Left colon (tissue), 2 donors: ENCODE results near the gene INPP5F. TPM values are rescaled to one million over a fixed set of nuclear protein-coding genes. Genes with fewer than 3 reads are reported as not detected.
"Not testable (repeated sequence)": the region's sequence is repeated elsewhere in the genome, so short reads cannot be mapped to it uniquely, and the experiment has no call there.

ENCODE experiments used
- ATAC-seq: fragments of 200-7000 bp; cut with Tn5 transposase; one replicate; pipeline ENCODE4 v1.9.1; 2020; ENCODE audit warnings: mild to moderate bottlenecking, moderate library complexity
- DNase-seq, 2 donors: peaks; one replicate each; pipeline ENCODE4 v3.0.0-alpha.2; 2020
- intact Hi-C, 2 donors: fragments of 100-400 bp; cut with DNase I in 1 of 2; cut with micrococcal nuclease in 1 of 2; formaldehyde crosslinking; loops; one replicate each; pipeline versions ENCODE4 v1.11.2 to v1.14.0; 2022; cut with DNase I, micrococcal nuclease
- total RNA-seq, 2 donors: library from RNA; stranded (reverse); fragmentation: NEBNext Ultra II Directional; extraction: Animal tissue kit (Norgen Biotek cat#: 25700); gene quantifications; one replicate each; pipeline ENCODE4 v1.2.1, GENCODE V29; 2021
- donor health status: DM: no; HTN: no; CAD: no.
- donor health status: DM: yes; HTN: yes; CAD: no.

The INPP5F gene
- total RNA-seq, 2 donors from 2014 or later: 12.7 to 15.7 TPM

GRCh38 chr10:119795101-119795500, 69.3 kb downstream of the INPP5F start:
- not testable (repeated sequence) for ATAC-seq

DNA sequence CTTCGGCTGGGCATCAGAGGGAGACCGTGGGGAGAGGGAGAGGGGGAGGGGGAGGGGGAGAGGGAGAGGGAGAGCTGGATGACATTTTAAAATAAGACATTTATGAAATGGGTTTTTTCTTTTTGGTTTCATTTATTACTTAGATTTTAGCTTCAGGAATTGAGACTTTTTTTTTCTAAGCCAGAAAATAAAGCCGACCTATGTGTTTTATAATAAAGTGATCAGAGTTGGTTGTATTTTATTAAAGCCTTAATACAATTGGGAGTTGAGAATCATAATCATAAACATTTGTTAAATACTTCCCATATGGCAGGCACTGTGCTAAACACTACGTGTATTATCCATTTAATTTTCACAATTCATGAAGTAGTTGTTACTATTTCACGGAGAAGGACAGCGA, 70.2 kb downstream of the INPP5F start:
- DNase-seq: no peak
- intact Hi-C loops: no loop called here
- no peak for ATAC-seq

More at GRCh38 chr10:119795101-119795500, 69.3 kb downstream of the INPP5F start:
- intact Hi-C loops, DNase-seq: not testable (repeated sequence)

DNA sequence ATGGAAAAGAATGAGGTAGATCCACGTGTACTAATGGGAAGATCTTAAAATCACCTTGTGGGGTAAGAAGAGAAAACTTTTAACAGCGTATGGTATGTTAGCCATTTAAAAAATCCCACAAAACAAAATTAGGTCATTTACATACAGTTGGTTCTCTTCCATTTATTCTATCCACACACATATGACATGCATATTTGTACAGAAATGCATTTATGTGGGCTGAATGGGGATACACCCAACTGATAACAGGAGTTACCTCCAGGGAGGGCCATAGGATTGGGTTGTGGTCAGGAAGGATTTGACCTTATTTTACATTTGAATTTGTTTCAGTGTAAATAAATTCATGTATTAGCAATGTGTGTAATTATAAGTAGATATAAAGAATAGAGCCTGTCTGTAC, 75.3 kb downstream of the INPP5F start:
- ATAC-seq: no peak
- DNase-seq: no peak
- intact Hi-C loops: no loop called here

DNA sequence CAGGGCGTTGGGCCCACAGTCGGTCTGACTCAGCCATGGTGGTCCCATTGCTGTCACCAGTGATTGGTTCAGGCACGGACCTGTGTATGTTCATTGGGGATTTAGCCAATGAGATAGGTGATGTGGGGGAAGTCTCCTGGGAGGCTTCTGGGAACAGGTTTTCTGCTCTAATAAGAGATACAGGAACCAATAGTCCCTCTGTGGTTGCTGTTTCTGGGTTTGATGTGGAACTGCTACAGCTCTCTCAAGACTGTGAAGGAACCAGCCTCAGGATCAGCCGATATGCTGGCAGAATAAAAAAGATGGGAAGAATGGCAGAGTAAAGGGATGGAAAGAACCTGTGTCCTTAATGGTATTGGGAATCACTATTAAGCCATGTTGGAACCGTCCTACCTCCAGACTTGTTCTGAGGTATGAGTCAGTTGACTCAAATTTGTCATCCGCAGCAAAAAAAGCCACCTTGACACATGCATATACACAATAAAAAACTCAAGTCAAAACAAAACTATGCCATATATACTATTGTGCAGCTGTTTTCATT, 76.2 kb downstream of the INPP5F start:
- DNase-seq: no peak
- intact Hi-C loops: no loop called here
- no peak for ATAC-seq

GRCh38 chr10:119803264-119803663, 77.4 kb downstream of the INPP5F start:
- DNase-seq (no peak), ATAC-seq (no peak)

DNA sequence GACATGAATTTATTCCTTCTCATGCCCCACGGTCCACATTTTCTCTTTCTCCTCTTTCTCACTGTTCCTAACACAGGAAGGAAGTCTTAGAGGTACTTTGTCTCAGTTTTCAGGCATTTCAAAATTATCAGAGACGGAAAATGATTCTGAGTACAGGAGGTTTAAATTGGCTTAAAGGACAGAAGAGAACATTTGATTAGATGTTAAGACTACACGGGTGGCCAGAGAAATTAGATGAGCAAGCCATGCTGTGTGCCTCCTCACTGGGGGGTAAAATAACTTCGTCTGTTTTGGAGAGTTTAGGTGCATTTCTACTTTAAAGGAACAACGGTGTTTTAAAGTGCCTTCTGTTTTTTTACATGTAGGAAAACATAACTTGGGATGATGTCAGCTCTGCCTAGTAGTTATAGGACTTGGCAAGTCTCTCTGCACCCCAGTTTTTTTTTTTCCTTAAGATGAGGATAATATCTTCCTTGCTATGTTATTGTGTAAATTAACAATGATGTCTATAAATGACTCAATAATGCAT, 79.9 kb downstream of the INPP5F start:
- intact Hi-C loops: no loop called here
- ATAC-seq (no peak), DNase-seq (no peak)

More at GRCh38 chr10:119803264-119803663, 77.4 kb downstream of the INPP5F start:
- intact Hi-C loops: no loop called here

DNA sequence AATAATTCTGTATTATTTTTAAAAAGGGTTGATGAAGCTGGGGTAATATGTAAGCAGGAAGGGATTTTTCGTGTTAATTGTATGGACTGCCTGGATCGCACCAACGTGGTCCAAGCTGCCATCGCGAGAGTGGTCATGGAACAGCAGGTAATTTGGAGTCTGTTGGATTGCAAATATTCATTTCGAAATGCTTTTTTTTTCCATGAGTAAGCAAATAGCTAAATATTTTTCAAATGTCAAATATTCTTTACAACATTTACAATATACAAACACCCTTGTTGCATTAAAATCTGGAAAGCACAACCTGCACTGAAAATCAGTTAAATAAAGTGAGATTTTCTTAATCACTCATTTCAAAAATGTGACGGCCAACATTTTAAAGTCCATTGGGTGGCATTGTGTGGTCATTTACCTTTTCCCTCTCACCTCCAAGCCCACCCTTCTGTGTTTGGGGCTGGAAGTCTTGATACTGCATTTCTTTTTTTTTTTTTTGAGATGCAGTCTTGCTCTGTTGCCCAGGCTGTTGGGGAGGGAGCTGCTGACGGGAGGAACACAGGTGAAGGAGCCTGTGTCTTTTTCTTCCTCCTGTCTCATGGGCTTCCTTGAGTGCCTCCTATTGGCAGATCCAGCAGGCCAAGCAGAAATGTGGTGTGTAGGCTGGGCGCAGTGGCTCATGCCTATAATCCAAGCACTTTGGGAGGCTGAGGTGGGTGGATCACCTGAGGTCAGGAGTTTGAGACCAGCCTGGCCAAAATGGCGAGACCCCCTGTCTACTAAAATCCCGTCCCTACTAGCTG, 80.7 kb downstream of the INPP5F start:
- DNase-seq: no peak
- ATAC-seq: no peak
- intact Hi-C loops: no loop called here

DNA sequence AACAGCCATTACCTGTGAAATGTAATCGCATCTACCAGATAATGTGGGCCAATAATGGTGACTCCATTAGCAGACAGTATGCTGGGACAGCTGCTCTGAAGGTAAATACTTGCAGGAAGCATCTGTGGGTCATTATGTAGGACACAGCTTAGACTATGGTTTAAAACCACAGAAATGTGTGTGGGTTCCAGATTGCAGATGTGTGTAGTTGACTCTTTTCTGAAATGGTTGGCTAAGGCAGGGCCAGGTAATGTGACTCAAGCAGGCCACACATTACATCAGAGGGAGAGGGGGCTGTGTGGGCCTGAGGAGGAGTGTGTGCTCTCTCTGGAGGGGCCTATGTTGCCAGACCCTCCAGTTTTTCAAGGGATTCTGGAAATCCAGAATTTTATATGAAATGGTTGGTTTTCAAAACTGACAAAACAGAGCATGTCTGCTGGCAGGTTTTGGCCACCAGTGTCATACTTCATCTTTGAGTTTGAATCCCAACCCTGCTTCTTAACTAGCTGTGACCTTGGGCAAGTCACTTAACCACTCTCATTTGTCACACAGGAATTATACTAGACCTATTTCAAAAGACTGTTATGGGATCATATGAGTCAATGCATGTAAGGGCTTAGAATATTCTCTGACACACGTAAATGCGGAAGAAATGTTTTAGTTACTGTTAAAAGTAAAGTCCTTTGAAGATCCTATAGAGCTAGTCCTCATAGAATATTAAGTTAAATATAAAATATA, 82.3 kb downstream of the INPP5F start:
- intact Hi-C loops: no loop called here
- DNase-seq (no peak), ATAC-seq (no peak)

GRCh38 chr10:119811122-119811521, 85.3 kb downstream of the INPP5F start:
- ATAC-seq (peak; percentile 58), DNase-seq (no peak)
- intact Hi-C loops: no loop called here

GRCh38 chr10:119812684-119813083, 86.8 kb downstream of the INPP5F start:
- intact Hi-C loops: no loop called here
- DNase-seq: no peak
- no peak for ATAC-seq

GRCh38 chr10:119815671-119816070, 89.8 kb downstream of the INPP5F start:
- DNase-seq (no peak), ATAC-seq (no peak)
- intact Hi-C loops: no loop called here

- DNase-seq (peak; percentile 15 to 38), ATAC-seq (no peak)
- intact Hi-C loops: no loop called here
Measured at GRCh38 chr10:119817991-119818888, 92.4 kb downstream of the INPP5F start.

DNA sequence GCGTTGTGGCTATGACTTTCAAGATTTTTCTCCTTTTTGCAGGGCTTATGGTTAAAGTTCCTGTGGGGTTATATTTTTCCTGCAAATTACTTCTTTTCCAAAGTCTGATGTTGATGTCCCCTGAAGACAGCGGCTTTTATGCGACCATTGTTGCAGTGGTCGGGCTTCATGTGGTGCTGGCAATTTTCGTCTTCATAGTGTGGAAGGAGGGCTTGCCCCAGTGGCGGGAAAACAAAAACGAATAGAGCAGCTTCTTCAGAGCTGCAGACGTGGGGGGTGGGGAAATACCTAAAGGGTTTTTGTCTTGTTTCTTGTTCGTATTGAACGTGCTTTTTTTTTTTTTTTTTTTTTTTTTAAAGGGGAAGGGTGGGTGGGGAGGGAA, 93.0 kb downstream of the INPP5F start:
- intact Hi-C loops: no loop called here
- DNase-seq (no peak), ATAC-seq (no peak)

GRCh38 chr10:119821182-119821581, 95.3 kb downstream of the INPP5F start:
- DNase-seq (no peak), ATAC-seq (no peak)
- intact Hi-C loops: no loop called here

- intact Hi-C loops: no loop called here
- no peak for DNase-seq
- no peak for ATAC-seq
Measured at GRCh38 chr10:119824299-119824698, 98.4 kb downstream of the INPP5F start.

GRCh38 chr10:119826771-119827170, 100.9 kb downstream of the INPP5F start:
- no peak for ATAC-seq
- intact Hi-C loops: no loop called here
- no peak for DNase-seq

DNA sequence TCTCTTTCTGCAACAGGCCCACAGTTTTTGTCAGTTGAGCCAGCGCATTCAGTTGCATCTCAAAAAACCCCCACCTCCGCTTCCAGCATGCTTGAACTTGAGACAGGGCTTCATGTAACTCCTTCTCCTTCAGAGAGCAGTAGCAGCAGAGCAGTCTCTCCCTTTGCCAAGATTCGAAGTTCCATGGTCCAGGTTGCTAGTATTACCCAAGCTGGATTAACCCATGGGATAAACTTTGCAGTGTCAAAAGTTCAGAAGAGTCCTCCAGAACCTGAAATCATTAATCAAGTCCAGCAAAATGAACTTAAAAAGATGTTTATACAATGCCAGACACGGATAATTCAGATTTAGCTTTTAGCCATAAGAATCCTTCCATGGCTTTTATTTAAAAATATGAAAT, 101.6 kb downstream of the INPP5F start:
- ATAC-seq: no peak
- no peak for DNase-seq
- intact Hi-C loops: no loop called here

- no peak for DNase-seq
- ATAC-seq: no peak
- intact Hi-C loops: no loop called here
Measured at GRCh38 chr10:119829429-119829828, 103.6 kb downstream of the INPP5F start.

GRCh38 chr10:119830851-119831250, 105.0 kb downstream of the INPP5F start:
- ATAC-seq (no peak), DNase-seq (no peak)
- intact Hi-C loops: no loop called here
